ENCODE results near the gene HOXA1.

Gene HOXA1

DNA sequence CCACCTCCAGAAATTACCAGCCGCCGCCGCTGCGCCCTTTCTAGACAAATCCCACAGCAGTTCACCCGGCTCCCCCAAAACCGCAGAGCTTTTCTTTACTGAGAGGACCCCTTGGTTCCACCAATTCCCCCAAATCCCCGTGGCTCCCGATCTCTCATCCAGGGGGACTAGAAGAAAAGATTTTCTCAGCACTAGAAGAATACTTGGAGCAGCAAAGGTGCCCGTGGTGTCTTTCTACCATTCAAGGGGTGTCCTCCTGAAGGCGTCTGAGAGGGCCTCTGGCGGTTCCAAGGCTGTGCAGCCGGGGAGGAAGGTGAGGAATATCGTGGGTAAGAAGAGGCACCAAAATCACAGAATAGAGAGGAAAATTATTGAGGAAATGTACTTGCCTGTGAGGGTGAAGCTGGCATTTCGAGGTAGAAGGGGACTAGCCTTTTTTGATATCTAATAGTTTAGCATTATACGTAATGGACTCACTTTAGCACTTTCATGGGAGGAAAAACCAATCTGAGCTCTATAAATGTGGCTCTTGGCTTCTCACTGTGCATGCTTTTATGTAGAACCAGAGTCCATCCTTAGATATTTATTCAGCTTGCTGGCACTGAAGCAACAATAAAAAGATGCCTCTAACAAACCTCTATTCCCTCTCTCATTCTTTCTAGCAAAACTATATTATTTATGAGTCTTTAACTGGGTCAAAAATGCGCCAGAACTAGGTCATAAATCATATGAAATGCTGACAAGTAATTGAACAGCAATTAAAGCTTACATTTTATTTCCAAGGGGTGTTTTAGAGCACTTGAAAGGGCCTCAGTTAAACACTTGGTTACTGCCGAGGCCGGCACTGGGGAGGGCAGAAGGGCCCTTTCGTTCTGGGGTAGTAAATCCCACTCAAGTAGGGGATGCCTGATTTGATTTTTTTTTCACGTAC lies 20.5 kb upstream of the HOXA1 start:
- FAIRE-seq = no peak

DNA sequence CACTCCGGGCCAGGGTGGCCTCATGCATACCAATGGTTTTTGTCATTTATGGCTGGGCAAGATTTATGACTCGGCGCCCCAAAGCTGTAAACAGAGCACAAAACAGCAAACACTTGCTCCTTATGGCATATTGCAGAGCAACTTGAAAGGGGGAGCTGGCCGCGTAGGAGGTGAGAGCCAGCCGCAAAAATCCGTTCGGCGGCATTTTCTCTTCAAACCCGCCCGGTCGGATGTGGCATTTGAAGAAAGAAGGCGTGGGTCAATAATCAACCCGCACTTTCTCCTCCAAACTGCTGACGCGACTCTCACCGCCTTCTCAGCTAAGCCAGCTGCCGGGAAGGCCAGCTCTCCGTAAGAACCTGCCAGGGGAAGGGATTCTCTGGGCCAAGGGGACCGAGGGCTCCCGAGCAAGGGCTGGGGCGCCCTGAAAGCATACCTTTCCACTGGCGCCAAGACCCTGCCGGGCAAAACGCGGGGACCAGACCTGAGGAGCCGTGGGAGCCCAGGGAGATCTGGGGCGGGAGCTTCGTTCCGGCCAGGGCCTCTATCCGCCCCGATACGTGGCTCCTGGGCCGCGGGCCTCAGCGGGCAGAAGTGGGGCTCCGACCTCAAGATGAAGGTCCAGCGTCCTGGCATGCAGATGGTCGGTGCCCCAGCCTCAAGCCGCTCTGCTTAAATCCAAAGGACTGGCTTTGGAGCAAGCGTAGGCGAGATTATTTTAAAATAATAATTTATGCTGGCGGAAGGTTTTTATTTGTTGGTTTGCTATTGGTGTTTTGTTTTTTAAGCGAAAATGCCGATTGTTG lies 19.6 kb upstream of the HOXA1 start:
- no peak for FAIRE-seq

DNA sequence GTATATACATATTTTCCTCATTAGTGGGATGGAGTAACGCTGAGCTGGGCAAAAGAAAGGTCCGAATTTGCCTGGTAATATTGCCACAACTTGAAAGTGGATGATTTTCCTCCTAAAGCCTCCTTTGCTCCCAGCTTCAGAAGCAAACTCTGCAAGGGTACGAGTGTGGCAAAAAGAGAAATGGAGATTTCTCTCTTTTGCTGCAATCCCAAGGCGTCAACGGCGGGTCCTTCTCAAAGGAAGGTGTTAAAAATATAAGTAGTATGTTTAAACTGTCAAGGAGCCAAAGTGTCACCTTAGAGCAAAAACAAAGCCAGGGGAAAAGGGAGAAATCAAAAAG lies 19.1 kb upstream of the HOXA1 start:
- FAIRE-seq = no peak

DNA sequence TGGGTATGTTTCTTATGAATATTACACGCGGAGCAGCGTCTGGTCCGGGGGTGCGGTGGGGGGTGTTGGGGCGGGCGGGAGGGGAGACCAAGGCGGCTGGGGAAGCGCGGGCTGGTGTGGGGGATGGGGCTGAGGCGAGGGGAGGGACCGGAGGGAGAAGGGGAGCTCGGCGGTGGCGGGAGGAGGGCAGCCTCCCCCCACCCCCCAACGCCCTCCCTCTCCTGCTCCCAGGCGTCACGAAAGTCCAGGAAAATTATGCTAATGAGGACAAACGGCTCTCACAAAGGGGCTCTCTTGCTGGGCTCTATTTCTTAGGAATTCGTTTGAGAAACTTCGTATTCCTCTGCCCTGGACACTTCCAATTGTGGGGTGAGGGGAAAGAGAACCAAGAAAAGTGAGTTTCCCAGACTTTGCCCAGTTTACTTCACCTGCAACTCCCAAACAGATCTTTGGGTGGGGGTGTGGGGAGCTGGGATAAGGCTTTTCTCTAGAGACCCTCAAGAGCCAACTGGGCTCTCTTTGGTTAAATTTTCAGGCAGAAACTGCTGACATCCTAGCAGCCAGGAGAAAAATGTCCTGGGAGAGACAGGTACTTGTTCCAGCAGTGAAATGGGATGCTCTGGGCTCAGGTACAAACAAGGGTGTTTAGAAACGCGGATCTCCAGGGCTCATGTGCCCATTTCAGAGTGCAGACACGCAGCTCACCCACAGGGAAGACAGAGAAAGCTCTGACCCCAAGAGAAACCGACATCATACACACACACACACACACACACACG lies 18.4 kb upstream of the HOXA1 start:
- no peak for FAIRE-seq

DNA sequence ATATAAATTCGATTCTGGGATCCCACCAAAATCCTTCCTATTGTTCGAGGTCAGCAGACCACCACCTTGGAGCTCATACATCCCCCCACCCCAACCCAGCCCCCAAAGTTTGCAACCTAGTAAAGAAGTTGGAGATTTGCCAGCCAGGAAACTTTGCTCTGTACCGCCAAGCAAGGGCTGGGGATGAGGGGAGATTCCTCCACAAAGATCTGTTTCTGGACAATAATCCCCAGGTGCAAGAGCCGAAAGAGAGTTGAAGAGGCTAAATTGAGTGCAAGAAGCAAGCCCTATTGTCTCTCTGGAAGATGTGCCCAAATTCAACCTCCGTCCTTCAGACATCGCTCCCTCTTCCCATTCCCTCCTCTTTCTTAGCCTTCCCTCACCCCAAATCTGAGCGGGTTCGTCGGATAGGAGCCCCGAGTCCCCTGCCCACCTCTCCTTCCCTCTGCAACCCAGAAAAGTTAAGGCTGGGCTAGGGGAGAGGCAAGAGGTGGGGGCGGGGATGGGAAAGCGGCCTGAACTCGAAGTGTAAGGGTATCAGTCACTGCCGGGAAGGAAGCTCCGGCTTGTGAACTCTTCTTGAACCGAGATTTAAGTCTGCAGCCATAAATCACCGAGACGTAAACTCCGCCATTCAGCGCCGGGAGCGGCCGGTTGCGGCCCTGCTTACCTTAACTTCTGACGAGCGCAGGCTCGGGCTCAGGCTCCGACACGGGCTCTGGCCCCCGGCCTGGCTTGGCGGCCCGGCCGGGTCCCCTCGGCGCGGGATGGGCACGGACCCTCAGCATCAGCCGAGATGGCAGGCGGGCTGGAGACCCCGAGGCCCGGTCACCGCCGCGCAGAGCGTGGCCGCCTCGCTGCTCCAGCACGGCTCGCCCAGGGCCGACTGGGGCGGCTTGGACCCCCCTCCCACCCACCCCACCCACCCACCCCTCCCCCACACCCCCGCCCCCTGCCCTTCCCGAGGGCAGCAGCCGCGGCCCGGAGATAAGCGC lies 17.5 kb upstream of the HOXA1 start:
- FAIRE-seq = no peak

DNA sequence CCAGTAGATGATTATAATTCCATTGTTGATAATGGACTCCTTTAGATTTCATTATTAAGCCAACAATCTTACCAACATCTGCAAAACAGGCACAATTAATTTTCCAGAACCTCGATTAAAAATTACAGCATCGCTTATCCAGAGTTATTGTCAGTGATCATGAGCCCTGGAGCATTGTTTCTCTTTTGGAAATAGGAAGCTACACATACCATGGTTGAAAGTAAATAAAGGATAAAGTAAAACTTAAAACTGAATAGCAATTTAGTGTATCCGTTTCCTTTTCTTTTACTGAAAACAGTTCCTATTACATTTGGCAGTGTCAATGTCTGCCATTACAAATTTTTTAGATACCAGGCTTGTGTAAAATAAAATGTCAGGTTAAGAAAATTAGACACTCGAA lies 16.6 kb upstream of the HOXA1 start:
- no peak for FAIRE-seq

DNA sequence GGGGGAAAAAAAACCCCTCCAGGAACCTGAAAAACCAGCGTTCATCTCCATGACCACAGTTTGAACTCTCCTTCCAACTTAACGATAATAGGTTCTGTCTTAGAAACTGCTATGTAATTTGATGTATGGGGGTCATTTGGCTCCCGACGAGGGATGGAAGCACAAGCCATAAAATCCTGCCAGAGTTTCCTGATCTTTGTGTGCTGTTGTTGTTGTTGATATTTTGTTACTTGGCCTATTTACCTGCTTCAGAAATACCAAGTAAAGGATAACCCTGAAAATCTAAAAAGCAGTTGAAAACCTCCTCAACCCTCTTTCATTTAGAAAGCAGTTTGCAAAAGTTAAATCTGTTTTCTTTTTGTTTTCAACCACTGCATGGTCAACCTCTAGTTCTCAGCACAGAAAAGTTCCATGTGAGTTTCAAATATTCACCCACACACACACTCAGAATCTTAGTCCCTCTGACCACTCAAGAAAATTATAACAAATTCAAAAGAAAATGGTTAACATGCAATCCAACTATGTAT lies 16.0 kb upstream of the HOXA1 start:
- FAIRE-seq = no peak

DNA sequence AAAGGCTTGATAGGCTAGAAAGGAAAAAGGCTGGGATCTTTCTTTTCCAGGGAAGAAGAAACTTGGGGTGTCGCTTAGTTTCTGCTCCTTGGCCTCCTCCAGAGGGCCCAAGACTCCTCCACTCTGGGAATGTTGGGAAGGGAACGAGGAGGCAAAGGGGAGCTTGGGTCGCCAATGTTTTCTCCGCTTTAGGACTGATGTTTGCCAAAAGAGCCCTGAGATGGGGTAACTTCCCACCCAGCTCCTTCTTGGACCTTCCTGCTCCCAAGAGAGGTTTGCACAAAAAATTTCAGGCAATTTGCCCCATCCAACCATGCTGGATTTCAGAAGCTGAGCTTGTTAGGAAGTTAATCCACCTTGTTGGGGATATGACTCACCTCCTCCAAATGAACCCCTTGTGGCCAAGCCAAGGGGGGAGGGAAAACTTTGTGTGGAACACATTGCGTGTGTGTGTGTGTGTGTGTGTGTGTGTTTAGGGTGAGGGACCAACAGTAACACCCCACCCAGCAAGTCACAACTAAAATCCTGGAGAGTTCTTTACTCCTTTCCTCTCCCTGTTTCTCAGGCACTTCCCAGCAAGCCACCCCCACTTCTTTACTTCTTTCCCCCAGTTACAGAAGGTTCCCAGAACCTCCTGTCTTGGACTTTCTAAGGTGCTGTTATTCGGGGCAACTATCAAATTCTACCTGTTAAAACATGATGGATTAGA lies 15.4 kb upstream of the HOXA1 start:
- no peak for FAIRE-seq

DNA sequence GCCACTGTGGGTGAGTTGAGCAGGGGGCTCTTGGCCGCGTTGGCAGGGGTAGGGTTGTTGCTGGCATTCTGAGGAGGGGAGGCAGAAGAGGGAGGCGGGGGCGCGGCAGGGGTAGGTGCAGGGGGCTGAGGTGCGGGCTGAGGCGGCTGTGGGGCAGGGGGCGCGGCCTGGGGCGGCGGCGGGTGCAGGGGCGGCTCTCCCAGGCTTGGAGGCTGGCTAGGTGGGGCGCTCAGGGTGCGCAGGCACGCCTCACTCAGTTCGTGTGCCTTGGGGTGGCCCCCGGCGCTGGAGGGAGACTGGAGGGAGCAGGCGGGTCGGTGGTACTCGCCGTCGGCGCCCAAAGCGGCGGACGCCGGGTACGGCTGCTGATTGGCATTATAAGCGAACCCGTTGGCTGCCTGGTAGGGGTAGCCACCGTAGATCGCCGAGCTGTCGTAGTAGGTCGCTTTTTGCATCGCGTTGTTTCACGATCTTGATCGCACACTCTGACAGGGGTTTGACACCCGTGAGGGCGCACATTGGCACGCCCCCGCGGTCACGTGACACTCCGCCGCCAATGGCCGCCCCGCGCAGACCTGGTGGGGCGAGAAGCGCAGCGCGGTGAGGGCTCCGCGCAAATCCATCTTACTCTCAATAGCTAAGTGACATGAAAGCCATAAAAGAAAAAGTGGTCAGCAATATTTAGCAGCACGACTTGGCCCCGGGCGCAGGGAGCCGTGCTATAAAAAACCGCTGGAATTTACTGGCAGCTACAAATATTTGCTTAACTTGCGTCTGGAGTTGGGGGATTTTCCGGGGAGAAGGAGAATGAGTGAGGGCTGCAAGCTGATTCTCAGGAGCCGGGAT lies 14.6 kb upstream of the HOXA1 start:
- no peak for FAIRE-seq

DNA sequence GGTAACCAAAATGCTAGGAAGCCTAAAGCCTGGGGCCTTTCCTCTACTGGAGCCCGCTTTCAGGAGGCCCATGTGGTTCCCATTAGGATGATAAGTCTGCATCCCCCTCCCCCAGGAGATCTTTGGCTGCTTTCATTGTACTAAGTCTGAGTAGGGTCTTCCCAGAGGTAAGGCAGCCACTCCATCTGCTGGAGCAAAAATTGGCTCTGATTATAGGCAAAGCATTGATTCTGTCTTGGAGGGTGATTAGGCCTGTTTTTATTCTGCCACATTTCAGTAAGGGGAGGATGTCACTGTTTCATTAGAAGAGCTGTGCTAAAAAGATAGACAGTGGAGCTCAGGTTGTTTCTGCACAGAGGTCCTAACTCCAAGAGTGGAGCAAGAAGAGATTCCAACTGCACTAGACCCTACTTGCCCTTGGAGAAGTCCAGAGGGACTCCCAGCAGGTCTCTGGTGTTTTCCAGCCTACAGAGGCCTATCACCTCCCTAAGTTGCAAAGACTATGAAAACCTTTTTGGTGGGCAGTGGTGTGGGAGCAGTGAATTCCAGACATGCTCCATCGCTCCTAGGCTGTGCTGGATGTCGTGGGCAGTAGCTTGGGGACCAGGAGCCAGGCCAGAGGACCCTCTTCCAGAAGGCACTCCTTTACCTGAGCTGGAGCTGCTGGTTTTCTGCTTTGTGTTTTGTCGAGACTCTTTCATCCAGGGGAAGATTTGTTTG lies 13.8 kb upstream of the HOXA1 start:
- no peak for FAIRE-seq

DNA sequence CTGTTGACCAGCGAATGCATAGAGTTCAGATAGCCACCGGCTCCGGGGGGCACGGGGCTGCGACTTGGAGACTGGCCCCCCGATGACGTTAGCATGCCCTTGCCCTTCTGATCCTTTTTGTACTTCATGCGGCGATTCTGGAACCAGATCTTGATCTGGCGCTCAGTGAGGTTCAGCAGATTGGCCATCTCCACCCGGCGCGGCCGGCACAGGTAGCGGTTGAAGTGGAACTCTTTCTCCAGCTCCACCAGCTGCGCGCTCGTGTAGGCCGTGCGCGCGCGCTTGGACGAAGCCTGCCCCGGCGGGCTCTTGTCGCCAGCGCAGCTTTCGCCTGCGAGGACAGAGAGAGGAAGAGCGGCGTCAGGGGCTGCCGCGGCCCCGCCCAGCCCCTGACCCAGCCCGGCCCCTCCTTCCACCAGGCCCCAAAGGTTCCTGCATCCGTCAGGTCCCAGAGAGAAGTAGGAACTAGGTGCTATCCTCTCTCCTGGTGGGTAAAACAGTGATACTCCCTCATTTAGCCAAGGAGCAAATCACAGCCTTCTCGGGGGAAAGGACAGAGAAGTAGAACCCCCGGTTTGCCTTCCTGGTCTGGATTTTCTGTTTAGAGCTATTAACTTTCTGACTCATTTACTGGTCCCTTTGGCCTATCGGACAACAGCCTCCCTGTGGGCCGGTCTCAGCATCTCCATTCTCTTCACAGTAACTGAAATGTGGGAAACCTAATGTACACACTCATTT lies 12.8 kb upstream of the HOXA1 start:
- FAIRE-seq = no peak

DNA sequence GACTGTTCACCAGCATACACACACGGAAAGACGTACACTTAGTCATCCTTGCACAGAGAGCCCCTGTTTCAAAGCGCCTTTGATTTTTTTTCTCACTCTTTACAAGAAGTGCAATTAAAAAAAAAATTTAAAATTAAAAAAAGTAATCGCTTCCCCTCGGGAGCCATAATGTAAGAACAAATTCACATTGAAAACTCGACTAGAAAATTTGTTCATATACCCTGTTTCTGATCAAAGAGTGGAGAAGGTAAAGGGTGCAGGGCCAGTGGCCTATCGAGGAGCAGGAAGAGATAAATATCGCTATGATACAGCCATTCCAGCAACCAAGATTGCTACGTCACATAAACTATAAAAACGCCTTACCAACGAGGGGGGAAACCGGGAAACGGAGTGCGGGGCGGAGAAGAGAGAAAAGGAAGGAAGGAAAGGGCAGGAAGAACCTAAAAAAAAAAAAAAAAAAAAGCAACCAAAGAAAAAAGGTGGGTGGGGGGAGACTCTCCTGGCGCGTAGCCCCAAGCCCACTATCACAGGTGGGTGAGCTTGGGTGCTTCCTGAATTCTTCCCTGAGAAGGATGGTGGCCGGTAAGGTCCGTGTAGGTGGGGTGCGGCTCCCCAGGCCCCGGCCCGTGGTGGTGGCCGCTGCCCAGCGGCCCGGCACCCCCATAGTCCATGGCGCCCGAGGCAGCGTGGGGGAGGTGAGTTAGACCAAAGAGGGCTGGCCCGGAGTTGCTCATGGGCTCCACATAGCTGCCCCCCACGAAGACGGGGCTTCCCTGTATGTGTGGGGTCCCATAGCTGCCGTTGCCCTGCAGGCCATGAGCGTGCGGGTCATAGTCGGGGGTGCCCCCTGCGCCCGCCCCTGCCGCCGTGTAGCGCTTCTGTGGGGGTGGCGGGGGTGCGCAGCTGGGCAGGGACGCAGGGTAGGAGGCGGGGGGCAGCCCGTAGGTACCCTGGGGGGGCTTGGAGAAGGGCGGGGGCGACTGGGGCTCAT lies 11.9 kb upstream of the HOXA1 start:
- no peak for FAIRE-seq

DNA sequence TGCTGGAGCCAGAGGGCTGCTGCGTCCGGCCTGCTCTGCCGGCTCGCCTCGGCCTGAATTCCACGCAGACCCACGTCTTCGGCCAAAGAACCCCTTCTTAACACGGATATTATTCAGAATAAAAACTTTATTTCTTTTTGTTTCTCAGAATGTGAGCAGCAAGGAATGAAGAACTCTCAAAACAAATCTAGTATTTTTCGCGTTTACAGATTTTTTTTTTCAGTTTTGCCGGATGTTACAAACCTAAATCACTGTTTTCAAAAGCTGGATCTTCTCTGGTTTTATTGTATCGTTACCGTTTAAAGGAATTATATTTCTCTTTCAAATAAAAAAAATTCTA lies 11.1 kb upstream of the HOXA1 start:
- no peak for FAIRE-seq

DNA sequence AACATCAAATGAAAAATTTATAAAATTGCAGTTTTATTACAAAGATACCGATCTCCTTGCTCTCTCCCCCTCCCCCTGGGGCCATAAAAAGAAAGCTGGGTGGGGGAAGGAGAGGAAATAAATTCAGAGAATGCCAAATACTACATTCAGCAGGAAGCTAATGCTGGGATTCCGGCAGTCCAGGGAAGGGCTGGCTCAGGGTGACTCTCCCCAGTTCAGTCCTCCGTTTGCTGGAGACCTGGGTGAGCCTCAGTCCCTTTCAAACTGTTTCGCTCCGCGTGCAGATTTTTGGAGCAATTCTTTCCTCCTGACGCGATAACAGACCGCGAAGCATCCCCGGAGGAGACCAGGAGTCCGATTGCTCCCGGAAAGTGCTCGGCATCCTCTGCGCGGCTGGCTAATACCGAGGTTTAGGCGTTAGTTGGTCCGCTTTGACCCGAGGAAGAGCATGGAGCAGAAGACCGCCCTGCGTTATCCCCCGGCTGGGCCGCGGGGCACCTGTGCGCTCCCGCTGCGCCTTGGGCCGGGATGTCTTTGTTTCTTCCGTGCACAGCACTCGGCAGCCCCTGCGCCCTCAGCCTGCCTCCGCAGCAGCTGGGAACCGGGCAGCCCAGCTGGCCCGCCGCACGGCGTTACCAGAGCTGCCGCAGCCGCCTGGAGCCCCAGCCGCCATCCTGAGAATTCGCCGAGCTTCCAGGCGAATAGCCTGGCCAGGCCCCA lies 10.5 kb upstream of the HOXA1 start:
- FAIRE-seq = no peak

DNA sequence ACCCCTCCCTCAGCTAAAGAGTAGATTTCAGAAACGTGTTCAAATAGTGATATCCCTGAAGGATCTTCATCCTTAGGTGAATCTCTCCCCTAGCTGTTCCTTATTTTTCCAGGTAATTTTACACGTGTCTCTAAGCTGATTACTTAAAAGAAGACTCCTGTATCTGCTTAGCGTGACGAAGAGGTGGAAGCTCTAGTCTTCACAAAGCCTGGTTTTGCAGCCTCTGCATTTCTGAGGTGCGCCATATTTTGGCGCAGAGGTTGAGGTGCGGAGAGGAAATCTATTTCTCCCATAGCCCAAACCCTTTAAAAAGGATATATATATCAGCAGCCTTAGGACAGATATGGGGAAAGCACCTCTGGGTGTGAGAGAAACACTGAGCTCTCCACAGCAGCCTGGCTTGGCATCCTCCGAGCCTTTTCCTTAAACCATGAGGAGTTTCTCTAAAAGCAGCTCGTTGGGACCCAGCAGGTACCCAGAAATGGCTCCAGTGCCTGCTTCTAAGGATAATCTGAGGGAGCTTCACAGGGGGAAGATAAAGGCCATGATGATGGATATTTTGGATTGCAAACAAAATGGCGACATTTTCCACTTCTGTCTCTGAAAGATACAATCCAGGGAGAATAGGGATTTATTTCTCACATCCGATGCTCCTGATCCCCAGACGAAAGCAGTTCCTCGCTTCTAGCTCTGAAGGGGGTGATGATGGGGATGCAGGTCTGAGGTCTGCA lies 9.7 kb upstream of the HOXA1 start:
- FAIRE-seq = no peak
